Dendritic cell treated with granulocyte-macrophage colony-stimulating factor and Interleukin-4, amounts not matched to agents 40 ng/mL and 50 ng/mL, for 4 days (primary cell): Measurements from ENCODE around the gene HPDL.
"Not testable (repeated sequence)": the region's sequence is repeated elsewhere in the genome, so short reads cannot be mapped to it uniquely, and the experiment has no call there.

Experiments
- H3K27ac Mint-ChIP-seq: one replicate; pipeline ENCODE4 v1.8.0; 2022; ENCODE audit warnings: mild to moderate bottlenecking, mixed read lengths
- H3K27me3 Mint-ChIP-seq: one replicate; pipeline ENCODE4 v1.8.0; 2022; ENCODE audit warnings: mild to moderate bottlenecking, mixed read lengths
- H3K36me3 Mint-ChIP-seq: one replicate; pipeline ENCODE4 v1.8.0; 2022; ENCODE audit warnings: low read depth, mixed read lengths
- H3K4me1 Mint-ChIP-seq: one replicate; pipeline ENCODE4 v1.8.0; 2022; ENCODE audit warnings: low read depth, mixed read lengths
- H3K4me3 Mint-ChIP-seq: one replicate; pipeline ENCODE4 v1.8.0; 2022; ENCODE audit warnings: mild to moderate bottlenecking, moderate library complexity, mixed read lengths
- H3K9me3 Mint-ChIP-seq: one replicate; pipeline ENCODE4 v1.8.0; 2022; ENCODE audit warnings: mixed read lengths
- intact Hi-C: fragments of 100-400 bp; cut with micrococcal nuclease; formaldehyde crosslinking; loops from one replicate; pipeline ENCODE4 v1.15.0; 2022

HPDL gene

DNA sequence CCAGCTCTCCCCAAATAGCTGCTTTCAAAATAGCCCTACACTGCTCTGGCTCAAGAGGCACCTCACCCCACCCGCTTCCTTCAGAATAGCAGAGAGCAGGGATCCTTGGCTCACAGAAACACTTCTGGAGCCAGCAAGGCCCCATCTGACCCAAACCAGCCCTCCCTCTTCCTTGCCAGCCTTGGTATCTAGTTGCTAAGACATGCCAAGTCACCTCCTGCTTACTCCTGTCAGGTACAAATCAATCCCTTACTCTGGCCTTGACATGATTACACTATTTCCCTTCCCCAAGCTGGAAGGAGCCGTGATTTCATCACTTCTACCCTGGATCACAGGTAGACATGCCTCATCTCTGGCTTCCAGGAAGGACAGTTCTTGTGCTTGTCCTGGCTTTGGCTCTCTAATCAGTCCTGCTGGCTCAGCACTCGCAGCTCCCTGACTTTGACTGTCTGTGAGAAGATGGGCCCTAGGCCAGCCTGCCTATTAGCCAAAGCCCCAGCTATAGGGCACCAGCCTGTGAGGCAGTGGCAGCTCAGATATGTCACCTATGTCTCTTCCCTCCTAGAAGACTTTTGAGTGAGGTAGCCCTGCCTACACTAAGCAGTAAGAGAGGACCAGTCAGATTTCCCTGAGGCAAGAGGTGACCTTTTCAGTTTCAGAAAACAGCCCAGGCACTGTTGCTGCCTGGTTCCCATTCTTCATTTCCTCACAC lies 22.4 kb downstream of the HPDL start:
- H3K27me3 Mint-ChIP-seq = no peaks in the 10 kb centered on the region
- peaks cover 5% of the 10 kb centered on the region for H3K4me1 Mint-ChIP-seq
- intact Hi-C loops = no loop called here
- peaks cover 31% of the 10 kb centered on the region for H3K36me3 Mint-ChIP-seq
- no peak overlapping the region for H3K27ac Mint-ChIP-seq
- H3K9me3 Mint-ChIP-seq = no peaks in the 10 kb centered on the region
- H3K4me3 Mint-ChIP-seq = no peak overlapping the region

DNA sequence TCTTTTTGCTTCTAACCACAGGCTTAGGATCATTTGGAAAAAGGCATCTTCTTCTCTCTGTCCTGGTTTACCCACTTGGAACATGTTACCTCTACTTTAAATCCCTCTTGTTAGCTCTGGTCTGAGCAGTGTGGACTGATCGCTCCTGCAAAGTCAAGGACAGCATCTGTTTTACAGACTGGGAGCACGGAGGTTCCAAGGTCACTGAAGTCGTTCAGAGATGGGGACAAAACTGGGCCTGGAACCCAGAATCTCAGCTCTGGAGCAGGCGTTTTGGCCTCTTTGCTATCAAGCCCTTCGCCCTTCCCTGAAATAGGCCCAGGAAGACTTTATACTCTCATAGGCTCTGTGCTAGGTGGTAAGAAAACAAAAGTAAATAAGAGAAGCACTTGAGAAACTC lies 24.8 kb downstream of the HPDL start:
- no peak overlapping the region for H3K4me3 Mint-ChIP-seq
- no peaks in the 10 kb centered on the region for H3K27me3 Mint-ChIP-seq
- intact Hi-C loops = no loop called here
- no peaks in the 10 kb centered on the region for H3K9me3 Mint-ChIP-seq
- peaks cover 7% of the 10 kb centered on the region for H3K36me3 Mint-ChIP-seq
- H3K4me1 Mint-ChIP-seq = peaks cover 5% of the 10 kb centered on the region
- H3K27ac Mint-ChIP-seq = no peak overlapping the region

DNA sequence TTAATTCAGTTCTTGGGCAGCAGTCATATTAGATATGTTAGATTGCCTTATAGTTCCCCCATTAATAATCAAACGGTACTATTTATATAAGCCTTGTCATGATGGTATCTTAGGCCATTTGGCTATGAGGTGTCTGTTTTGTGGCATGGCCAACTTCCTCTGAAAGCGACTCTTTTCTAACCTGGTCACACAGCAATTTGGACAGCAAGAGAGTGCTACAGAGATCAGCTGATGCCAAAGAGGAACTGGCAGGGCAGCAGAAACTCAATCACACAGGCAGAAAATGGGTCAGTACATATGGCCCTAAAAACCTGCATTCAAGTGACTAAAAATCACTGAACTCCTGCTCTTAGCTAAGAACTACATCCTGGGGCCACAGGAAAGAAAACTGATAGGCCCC lies 27.0 kb downstream of the HPDL start:
- intact Hi-C loops = no loop called here
- Mint-ChIP-seq H3K4me1 (peaks cover 5% of the 10 kb centered on the region), H3K27ac (no peak overlapping the region), H3K9me3 (no peaks in the 10 kb centered on the region), H3K4me3 (no peak overlapping the region), H3K36me3 (no peaks in the 10 kb centered on the region), H3K27me3 (no peaks in the 10 kb centered on the region)

DNA sequence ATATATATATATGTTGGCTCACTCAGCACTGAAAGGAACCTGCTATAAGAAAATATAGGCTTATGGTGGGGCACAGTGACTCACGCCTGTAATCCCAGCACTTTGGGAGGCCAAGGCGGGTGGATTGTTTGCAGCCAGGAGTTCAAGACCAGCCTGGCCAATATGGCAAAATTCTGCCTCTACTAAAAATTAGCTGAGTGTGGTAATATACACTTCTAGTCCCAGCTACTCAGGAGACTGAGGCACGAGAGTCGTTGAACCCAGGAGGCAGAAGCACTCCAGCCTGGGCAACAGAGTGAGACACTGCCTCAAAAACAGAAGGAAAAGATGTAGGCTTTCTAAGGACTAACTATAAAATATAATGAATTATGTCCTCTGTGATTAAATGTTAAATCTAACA lies 28.1 kb downstream of the HPDL start:
- Mint-ChIP-seq H3K9me3 (no peaks in the 10 kb centered on the region), H3K4me1 (peaks cover 5% of the 10 kb centered on the region), H3K36me3 (no peaks in the 10 kb centered on the region), H3K4me3 (no peak overlapping the region), H3K27me3 (no peaks in the 10 kb centered on the region), H3K27ac (no peak overlapping the region)
- intact Hi-C loops = no loop called here

DNA sequence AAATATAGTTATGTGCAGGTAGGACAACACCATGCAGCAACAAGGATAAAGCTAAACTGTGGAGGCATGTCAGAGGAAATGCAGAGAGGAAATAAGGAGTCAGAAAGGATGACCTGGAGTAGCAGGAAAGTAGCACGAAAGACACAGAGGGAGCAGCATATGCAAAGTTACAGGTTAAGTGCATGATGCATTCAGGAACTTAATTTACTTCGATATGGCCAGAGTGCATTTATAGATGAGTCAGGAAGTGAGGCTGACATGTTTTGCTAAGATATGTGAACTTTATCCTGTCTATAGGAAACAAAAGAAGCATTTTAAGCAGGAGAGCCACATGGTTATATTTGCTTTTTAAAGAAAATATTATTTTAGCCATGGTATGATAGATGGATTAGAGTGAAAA lies 29.0 kb downstream of the HPDL start:
- H3K36me3 Mint-ChIP-seq = no peaks in the 10 kb centered on the region
- no peaks in the 10 kb centered on the region for H3K27me3 Mint-ChIP-seq
- H3K27ac Mint-ChIP-seq = no peak overlapping the region
- H3K4me1 Mint-ChIP-seq = peaks cover 5% of the 10 kb centered on the region
- H3K4me3 Mint-ChIP-seq = no peak overlapping the region
- intact Hi-C loops = no loop called here
- H3K9me3 Mint-ChIP-seq = no peaks in the 10 kb centered on the region

DNA sequence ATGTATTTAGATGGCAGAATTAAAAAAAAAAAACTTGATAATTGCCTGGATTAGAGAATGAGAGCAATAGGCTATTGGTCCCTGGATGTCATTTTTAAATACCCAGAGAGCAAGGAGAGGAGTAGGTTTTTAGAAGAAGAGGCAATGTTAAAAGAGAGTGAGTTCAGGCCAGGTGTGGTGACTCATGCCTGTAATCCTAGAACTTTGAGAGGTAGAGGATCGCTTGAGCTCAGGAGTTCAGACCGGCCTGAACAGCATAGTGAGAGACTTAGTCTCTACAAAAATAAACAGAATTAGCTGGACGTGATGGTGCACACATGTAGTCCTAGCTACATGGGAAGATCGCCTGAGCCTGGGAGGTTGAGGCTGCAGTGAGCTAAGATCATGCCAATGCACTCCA lies 29.5 kb downstream of the HPDL start:
- no peak overlapping the region for H3K4me3 Mint-ChIP-seq

DNA sequence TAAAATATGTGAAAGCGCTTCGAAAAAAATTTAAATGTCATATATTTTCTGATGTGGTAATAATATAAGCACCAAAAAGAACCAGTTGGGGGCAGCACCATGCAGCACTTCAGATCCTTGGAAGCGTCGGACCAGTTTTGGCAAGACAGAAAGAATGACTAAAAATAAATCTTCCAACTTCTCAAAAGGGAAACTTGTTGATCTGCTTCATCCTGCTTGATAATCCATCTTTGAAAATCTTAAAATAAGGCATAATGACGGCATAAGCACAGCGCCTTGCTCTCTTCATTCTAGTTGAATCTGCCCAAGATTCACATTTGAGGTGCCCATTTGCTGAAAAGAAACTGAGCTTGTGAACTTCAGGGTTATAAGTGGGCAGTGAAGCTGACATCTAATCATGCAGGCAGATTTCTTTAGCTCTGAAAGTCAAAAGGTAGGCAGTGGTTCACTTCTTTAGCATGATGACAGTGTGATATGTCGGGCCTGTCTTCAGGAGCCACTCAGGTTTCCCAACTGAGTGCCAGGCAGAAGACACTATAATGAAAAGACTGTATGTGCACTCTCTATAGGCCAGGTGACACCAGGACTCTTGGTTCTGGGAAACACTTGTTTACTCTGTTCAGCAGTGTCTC lies 33.3 kb downstream of the HPDL start:
- intact Hi-C loops = loop anchor here (1.0 to 5.0 kb wide), 2 partner anchors 133 to 212 kb away; no protein-coding TSS in a partner anchor
- H3K4me3 Mint-ChIP-seq = no peak overlapping the region
- no peaks in the 10 kb centered on the region for H3K9me3 Mint-ChIP-seq
- H3K4me1 Mint-ChIP-seq = peaks cover 4% of the 10 kb centered on the region
- H3K27ac Mint-ChIP-seq = no peak overlapping the region
- H3K36me3 Mint-ChIP-seq = no peaks in the 10 kb centered on the region
- no peaks in the 10 kb centered on the region for H3K27me3 Mint-ChIP-seq

More for the DNA sequence above, 29.5 kb downstream of the HPDL start:
- Mint-ChIP-seq H3K4me1 (peaks cover 9% of the 10 kb centered on the region), H3K27ac (no peak overlapping the region), H3K36me3 (no peaks in the 10 kb centered on the region), H3K27me3 (no peaks in the 10 kb centered on the region), H3K9me3 (no peaks in the 10 kb centered on the region)
- intact Hi-C loops = no loop called here

DNA sequence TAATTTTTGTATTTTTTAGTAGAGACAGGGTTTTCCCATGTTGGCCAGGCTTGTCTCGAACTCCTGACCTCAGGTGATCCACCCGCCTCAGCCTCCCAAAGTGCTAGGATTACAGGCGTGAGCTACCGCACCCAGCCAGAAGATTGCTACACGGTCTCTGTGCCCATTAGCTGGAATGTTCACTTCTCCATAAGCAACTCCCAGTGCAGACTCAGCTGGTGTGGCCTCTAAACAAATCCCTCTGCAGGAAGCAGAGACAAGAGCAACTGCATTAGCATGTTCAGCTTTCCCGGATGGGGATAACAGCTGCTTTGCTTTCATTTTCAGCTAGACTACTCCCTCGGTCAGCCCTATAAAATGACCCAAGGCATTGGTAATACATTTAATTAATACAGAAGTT lies 34.3 kb downstream of the HPDL start:
- not testable (repeated sequence) for H3K27me3 Mint-ChIP-seq, H3K4me3 Mint-ChIP-seq, H3K27ac Mint-ChIP-seq, H3K9me3 Mint-ChIP-seq, H3K4me1 Mint-ChIP-seq, H3K36me3 Mint-ChIP-seq
- intact Hi-C loops = loop anchor here (5.0 kb wide), 1 partner anchor 211 kb away; no protein-coding TSS in a partner anchor

DNA sequence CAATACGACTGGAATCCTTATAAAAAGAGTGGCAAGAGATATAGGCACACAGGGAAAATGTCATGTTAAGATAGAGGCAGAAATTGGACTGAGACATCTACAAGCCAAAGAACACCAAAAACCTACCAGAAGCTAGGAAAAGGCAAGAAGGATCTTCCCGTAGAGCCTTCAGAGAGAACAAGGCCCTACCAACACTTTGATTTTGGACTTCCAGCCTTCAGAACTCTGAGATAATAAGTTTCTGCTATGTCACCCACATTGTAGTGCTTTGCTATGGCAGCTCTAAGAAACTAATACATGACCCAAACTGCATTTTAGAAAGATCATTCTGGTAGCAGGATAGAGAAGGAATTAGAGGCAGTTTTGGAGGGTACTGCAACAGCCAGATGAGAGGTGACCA lies 37.6 kb downstream of the HPDL start:
- intact Hi-C loops = loop anchor here (5.0 kb wide), 1 partner anchor 208 kb away; no protein-coding TSS in a partner anchor
- no peaks in the 10 kb centered on the region for H3K9me3 Mint-ChIP-seq
- H3K4me1 Mint-ChIP-seq = peaks cover 4% of the 10 kb centered on the region
- no peaks in the 10 kb centered on the region for H3K36me3 Mint-ChIP-seq
- no peaks in the 10 kb centered on the region for H3K27me3 Mint-ChIP-seq
- H3K27ac Mint-ChIP-seq = no peak overlapping the region
- H3K4me3 Mint-ChIP-seq = no peak overlapping the region

DNA sequence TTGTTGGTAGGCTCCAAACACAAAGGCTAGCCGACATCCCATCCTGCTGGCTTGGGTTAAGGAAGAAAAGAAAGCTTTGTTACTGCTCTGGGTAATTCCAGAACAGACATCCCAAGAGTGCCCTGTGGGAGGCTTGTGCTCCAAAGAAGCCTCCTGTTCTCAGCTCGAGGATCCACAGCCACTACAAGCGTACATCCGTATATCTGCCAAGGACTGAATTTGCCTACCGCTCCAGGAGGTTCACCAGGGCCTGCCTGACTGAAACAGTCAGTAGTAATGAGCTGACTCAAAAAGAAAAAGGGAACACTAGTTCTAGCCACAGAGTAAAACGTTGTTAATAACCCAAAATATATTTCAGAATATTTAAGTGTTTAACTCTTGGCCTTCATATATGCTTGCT lies 38.4 kb downstream of the HPDL start:
- Mint-ChIP-seq H3K9me3 (no peaks in the 10 kb centered on the region), H3K36me3 (no peaks in the 10 kb centered on the region), H3K4me3 (no peak overlapping the region), H3K27me3 (no peaks in the 10 kb centered on the region), H3K27ac (no peak overlapping the region), H3K4me1 (peaks cover 4% of the 10 kb centered on the region)
- intact Hi-C loops = no loop called here

DNA sequence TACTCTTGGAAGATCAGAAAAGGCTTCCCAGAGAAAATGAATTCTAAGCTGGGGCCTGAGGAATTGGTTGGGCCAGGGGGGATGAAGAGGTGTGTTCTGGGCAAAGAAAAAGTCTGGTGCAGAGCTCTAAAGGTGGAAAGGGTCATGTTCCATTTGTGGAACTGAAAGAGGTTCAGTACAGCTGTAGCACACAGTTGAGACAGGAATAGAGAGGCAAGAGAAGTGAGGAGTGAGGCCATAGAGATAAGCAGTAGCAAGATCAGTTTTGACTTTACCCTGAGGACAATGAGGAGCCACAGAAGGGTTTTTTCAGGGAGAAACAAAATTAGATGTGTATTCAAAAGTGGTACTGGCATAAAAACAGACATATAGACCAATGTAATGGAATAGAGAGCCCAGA lies 43.9 kb downstream of the HPDL start:
- H3K27me3 Mint-ChIP-seq = no peaks in the 10 kb centered on the region
- H3K4me3 Mint-ChIP-seq = no peak overlapping the region
- intact Hi-C loops = no loop called here
- H3K36me3 Mint-ChIP-seq = no peaks in the 10 kb centered on the region
- H3K4me1 Mint-ChIP-seq = peaks cover 18% of the 10 kb centered on the region
- no peaks in the 10 kb centered on the region for H3K9me3 Mint-ChIP-seq
- H3K27ac Mint-ChIP-seq = no peak overlapping the region

DNA sequence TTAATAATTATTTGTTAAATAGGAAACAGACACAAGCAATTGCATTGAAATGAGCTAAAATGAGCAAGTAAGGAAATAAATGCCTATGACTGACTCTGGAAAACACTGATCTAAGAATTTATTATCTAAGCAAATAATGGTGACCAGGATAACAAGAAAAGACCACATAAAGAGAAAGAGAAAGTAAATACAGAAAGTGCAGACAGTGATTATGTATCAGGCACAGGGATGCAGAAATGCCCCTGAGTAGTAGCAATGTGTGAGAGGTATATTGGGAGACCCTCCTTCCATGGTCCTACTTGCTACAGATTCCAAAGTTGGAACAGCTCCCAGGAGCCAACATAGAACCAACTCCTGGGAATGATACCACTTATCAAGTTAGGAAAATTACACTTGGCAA lies 46.9 kb downstream of the HPDL start:
- Mint-ChIP-seq H3K27ac (no peak overlapping the region), H3K4me3 (no peak overlapping the region), H3K36me3 (no peaks in the 10 kb centered on the region), H3K27me3 (no peaks in the 10 kb centered on the region), H3K9me3 (no peaks in the 10 kb centered on the region), H3K4me1 (peaks cover 18% of the 10 kb centered on the region)
- intact Hi-C loops = no loop called here

DNA sequence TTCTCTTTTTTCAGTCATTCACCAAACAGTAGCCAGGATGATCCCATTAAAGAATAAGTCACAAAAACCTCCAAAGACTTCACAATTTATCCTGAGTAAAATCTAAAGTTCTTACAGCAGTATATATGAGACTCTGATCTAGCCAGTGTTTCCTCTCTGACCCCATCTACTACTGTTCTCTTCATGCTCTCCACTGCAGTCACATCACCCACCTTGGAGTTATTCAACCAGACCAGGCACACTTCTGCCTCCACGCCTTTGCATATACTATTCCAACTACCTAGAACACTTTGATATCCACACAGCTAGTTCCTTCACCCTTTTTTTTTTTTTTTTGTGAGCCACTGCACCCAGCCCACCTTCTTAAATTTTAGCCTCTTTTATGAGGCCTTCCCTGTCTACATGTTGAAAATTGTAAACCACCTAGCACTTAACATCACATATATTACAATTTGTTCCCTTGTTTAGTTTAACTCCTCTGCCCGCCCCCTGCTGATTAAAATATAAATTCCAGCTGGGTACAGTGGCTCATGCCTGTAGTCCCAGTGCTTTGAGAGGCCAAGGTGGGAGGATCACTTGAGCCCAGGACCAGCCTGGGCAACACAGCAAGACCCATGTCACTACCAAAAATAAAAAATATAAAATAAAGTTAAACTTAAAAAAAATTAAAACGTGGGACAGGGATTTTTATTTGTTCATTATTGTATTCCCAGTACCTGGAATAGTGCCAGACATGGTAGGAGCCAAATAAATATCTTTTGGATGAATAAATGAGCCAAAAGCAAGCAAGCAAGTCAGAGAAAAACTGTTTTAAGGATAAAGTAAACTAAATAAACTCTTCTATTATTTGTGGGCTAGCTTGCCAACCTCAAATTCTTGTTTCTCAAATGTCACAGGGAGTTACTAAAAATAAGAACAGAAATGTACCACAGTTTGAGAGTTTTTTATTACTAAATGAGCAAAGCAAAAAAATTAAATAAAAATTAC lies 48.7 kb downstream of the HPDL start:
- Mint-ChIP-seq H3K9me3 (no peaks in the 10 kb centered on the region), H3K4me3 (no peak overlapping the region), H3K27ac (no peak overlapping the region), H3K27me3 (no peaks in the 10 kb centered on the region), H3K4me1 (peaks cover 16% of the 10 kb centered on the region), H3K36me3 (no peaks in the 10 kb centered on the region)
- intact Hi-C loops = no loop called here

DNA sequence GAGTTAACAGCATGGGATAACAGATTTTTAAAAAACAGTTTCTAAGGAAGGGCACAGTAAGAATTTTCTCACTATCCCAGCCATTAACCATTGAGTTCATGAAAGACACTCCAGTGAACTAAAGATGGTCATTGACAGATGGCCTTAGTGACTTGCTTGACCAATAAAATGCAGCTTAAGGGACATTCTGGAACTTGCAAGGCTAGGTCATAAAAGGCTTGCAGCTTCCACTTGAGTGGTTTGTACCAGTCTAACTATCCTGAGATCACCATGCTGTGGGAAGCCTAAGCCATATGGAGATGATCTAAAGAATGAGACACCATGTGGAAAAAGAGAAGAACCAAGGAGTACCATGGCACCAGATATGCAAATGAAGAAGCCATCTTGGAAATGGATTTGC lies 51.5 kb downstream of the HPDL start:
- H3K4me3 Mint-ChIP-seq = no peak overlapping the region
- no peak overlapping the region for H3K27ac Mint-ChIP-seq
- no peaks in the 10 kb centered on the region for H3K36me3 Mint-ChIP-seq
- no peaks in the 10 kb centered on the region for H3K9me3 Mint-ChIP-seq
- H3K27me3 Mint-ChIP-seq = no peaks in the 10 kb centered on the region
- intact Hi-C loops = no loop called here
- H3K4me1 Mint-ChIP-seq = peaks cover 5% of the 10 kb centered on the region
